Neural crest cell (in vitro differentiated cells): ENCODE measurements around the gene UGGT2. TPM values are rescaled to one million over a fixed set of nuclear protein-coding genes. Genes with fewer than 3 reads are reported as not detected.

Source experiments
- DNase-seq: peaks from one replicate; pipeline ENCODE4 v3.0.0; 2021; ENCODE audit warnings: low read depth, mixed read lengths, low spot score
- H3K27ac Mint-ChIP-seq: one replicate; pipeline ENCODE4 v1.8.0; 2021; ENCODE audit warnings: mild to moderate bottlenecking, mixed read lengths; ENCODE audit not compliant: unreplicated experiment
- H3K27me3 Mint-ChIP-seq: 2 replicates; pipeline ENCODE4 v1.8.0; 2021; ENCODE audit warnings: low read depth, mild to moderate bottlenecking, mixed read lengths
- H3K36me3 Mint-ChIP-seq: 2 replicates; pipeline ENCODE4 v1.8.0; 2021; ENCODE audit warnings: low read depth, mild to moderate bottlenecking, mixed read lengths
- H3K4me1 Mint-ChIP-seq: 2 replicates; pipeline ENCODE4 v1.8.0; 2021; ENCODE audit warnings: mixed read lengths
- H3K4me3 Mint-ChIP-seq: one replicate; pipeline ENCODE4 v1.8.0; 2021; ENCODE audit warnings: mild to moderate bottlenecking, mixed read lengths
- H3K9me3 Mint-ChIP-seq: 2 replicates; pipeline ENCODE4 v1.8.0; 2021; ENCODE audit warnings: mixed read lengths
- CTCF ChIP-seq: fragments of 200-600 bp; sonication (generic); conservative IDR thresholded peaks from 2 replicates; pipeline ENCODE4 v1.5.0; 2021; ENCODE audit warnings: antibody characterized with exemption, mild to moderate bottlenecking
- total RNA-seq: library from RNA; stranded (reverse); gene quantifications from 2 replicates; pipeline ENCODE4 v1.2.1, GENCODE V29; 2021

UGGT2 gene
- total RNA-seq, 1 donor from 2014 or later, result 32.9 TPM

- H3K36me3 Mint-ChIP-seq, result peaks cover 38% of the 10 kb centered on the region
- H3K27me3 Mint-ChIP-seq, result no peaks in the 10 kb centered on the region
- peaks cover 5% of the 10 kb centered on the region for H3K9me3 Mint-ChIP-seq
- no peak for TF ChIP-seq CTCF
- H3K4me1 Mint-ChIP-seq, result peaks cover 13% of the 10 kb centered on the region
- no peak for DNase-seq
- no peak overlapping the region for H3K27ac Mint-ChIP-seq
- H3K4me3 Mint-ChIP-seq, result no peak overlapping the region
Observed at GRCh38 chr13:95833126-95833525, 220.1 kb downstream of the UGGT2 start.

- TF ChIP-seq CTCF, result no peak
- peaks cover 23% of the 10 kb centered on the region for H3K9me3 Mint-ChIP-seq
- no peak overlapping the region for H3K27ac Mint-ChIP-seq
- no peak for DNase-seq
- no peak overlapping the region for H3K4me3 Mint-ChIP-seq
- H3K4me1 Mint-ChIP-seq, result no peaks in the 10 kb centered on the region
- peaks cover 54% of the 10 kb centered on the region for H3K36me3 Mint-ChIP-seq
- no peaks in the 10 kb centered on the region for H3K27me3 Mint-ChIP-seq
Observed at GRCh38 chr13:95822303-95822702, 230.9 kb downstream of the UGGT2 start.

DNA sequence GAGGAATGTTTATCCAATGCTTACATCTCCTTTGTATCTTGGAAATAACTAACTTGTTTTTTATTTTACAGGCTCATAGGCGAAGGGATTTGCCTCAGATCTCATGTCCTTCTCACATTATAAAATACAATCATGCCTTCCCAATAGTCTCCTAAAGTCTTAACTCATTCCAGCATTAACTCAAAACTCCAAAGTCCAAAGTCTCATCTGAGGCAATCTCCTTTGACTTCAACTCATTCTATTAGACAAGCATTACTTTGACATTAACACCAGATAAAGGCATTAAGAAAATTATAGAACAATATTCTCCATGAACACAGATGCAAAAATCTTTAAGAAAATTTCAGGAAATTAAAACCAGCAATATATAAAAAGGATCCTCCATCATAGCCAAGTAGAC, 238.7 kb downstream of the UGGT2 start:
- Mint-ChIP-seq H3K27ac (no peak overlapping the region), H3K27me3 (no peaks in the 10 kb centered on the region), H3K4me3 (no peak overlapping the region), H3K36me3 (peaks cover 25% of the 10 kb centered on the region), H3K9me3 (peaks cover 2% of the 10 kb centered on the region), H3K4me1 (no peaks in the 10 kb centered on the region)
- TF ChIP-seq CTCF, result no peak
- DNase-seq, result no peak

DNA sequence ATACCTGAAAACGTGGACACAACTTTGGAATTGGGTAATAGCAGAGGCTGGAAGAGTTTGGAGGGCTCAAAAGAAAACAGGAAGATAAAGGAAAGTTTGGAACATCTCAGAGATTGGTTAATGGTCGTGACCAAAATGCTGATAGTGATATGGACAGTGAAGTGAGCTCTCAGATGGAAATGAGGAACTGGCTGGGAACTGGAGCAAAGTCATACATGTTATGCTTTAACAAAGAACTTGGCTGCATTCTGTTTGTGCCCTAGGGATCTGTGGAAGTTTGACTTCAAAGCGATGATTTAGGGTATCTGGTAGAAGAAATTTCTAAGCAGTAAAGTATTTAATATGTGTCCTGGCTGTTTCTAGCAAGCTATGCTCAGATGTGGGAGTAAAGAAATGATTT, 240.1 kb downstream of the UGGT2 start:
- H3K4me3 Mint-ChIP-seq, result no peak overlapping the region
- H3K9me3 Mint-ChIP-seq, result peaks cover 2% of the 10 kb centered on the region
- no peaks in the 10 kb centered on the region for H3K4me1 Mint-ChIP-seq
- H3K27me3 Mint-ChIP-seq, result no peaks in the 10 kb centered on the region
- no peak for TF ChIP-seq CTCF
- no peak for DNase-seq
- no peak overlapping the region for H3K27ac Mint-ChIP-seq
- peaks cover 36% of the 10 kb centered on the region for H3K36me3 Mint-ChIP-seq

- Mint-ChIP-seq H3K4me1 (no peaks in the 10 kb centered on the region), H3K4me3 (no peak overlapping the region), H3K27ac (no peak overlapping the region), H3K9me3 (peaks cover 14% of the 10 kb centered on the region), H3K27me3 (no peaks in the 10 kb centered on the region), H3K36me3 (peaks cover 57% of the 10 kb centered on the region)
- DNase-seq, result no peak
- TF ChIP-seq CTCF, result no peak
Observed at GRCh38 chr13:95809429-95809828, 243.8 kb downstream of the UGGT2 start.

GRCh38 chr13:95805921-95806320, 247.3 kb downstream of the UGGT2 start:
- Mint-ChIP-seq H3K36me3 (peaks cover 63% of the 10 kb centered on the region), H3K9me3 (peaks cover 21% of the 10 kb centered on the region), H3K4me1 (no peaks in the 10 kb centered on the region), H3K27ac (no peak overlapping the region), H3K4me3 (no peak overlapping the region), H3K27me3 (no peaks in the 10 kb centered on the region)
- no peak for DNase-seq
- TF ChIP-seq CTCF, result no peak
